Sigmoid colon (tissue), 7 donors: ENCODE results near the gene JMJD6. TPM values are rescaled to one million over a fixed set of nuclear protein-coding genes. Genes with fewer than 3 reads are reported as not detected.
A peak's percentile ranks its signal among the peaks of the same experiment; 100 is the strongest.

ENCODE experiments used
- DNase-seq: peaks from one replicate; pipeline ENCODE4 v3.0.0-alpha.2; 2019
- H3K27ac ChIP-seq, 4 donors: fragments of 200-600 bp; sonication (generic); one replicate each; pipeline ENCODE4 v1.5.1; 2016 to 2019; ENCODE audit warnings: mild to moderate bottlenecking in 1 of 4
- H3K27me3 ChIP-seq, 3 donors: fragments of 200-600 bp; sonication (generic); one replicate each; pipeline ENCODE4 v1.5.1; 2019; ENCODE audit warnings: mild to moderate bottlenecking in 1 of 3
- H3K36me3 ChIP-seq, 4 donors: fragments of 200-600 bp; sonication (generic); one replicate each; pipeline ENCODE4 v1.5.1; 2016 to 2019
- H3K4me1 ChIP-seq, 4 donors: fragments of 200-600 bp; sonication (generic); one replicate each; pipeline ENCODE4 v1.5.1; 2017 to 2019
- H3K4me3 ChIP-seq, 4 donors: fragments of 200-600 bp; sonication (generic); one replicate each; pipeline ENCODE4 v1.5.1; 2017 to 2019; ENCODE audit warnings: mild to moderate bottlenecking in 2 of 4, moderate library complexity in 1 of 4
- H3K9me3 ChIP-seq, 4 donors: fragments of 200-600 bp in 3 of 4; sonication (generic) in 3 of 4; one replicate each; pipeline versions ENCODE4 v1.5.1 to v1.6.1; 2013 to 2019
- CTCF ChIP-seq, 4 experiments: fragments of 450-650 bp in 3 of 4; fragments of 200-600 bp in 1 of 4; IDR thresholded peaks; one replicate each; pipeline ENCODE4 v1.5.1; 2016 to 2019; ENCODE audit warnings: antibody characterized with exemption in 4 of 4, mild to moderate bottlenecking in 3 of 4, moderate library complexity in 2 of 4
- EP300 ChIP-seq, 4 donors: sonication (generic); formaldehyde crosslinking; IDR thresholded peaks; one replicate each; pipeline ENCODE4 v1.6.1; 2017; ENCODE audit warnings: antibody characterized with exemption in 4 of 4
- POLR2A ChIP-seq, 2 donors: fragments of 450-650 bp; IDR thresholded peaks; one replicate each; pipeline ENCODE4 v1.6.1; 2016; ENCODE audit warnings: antibody characterized with exemption in 2 of 2, mild to moderate bottlenecking in 2 of 2, moderate library complexity in 2 of 2
- POLR2AphosphoS5 ChIP-seq, 4 donors: sonication (generic); formaldehyde crosslinking; IDR thresholded peaks; one replicate each; pipeline ENCODE4 v1.6.1; 2017; ENCODE audit warnings: antibody characterized with exemption in 4 of 4
- WGBS, 2 donors: extraction: QIAGEN DNeasy Blood & Tissue Kit; methylation state at CpG; one replicate each; pipeline ENCODE4 v1.1.7; 2013; 5-methylcytosine and 5-hydroxymethylcytosine counted together
- intact Hi-C: fragments of 100-400 bp; cut with DNase I; formaldehyde crosslinking; loops from one replicate; pipeline ENCODE4 v1.15.1; 2023
- polyA plus RNA-seq, 3 donors: library from polyadenylated mRNA; stranded (reverse); fragments of 200-250 nt; gene quantifications; one replicate each; pipeline ENCODE4 v1.2.3, GENCODE V29; 2013
- total RNA-seq, 4 donors: library from RNA; depleted of rRNA; stranded (reverse); fragments of >200 nt; gene quantifications; one replicate each; pipeline ENCODE4 v1.1.0, GENCODE V29; 2016
- donor health status: healthy with polysubstance abuse.
- donor health status: Bipolar disorder and iron deficiency.
- donor health status: healthy.

The JMJD6 gene
- total and polyA plus RNA-seq, 7 donors, result 21.3 to 37.3 (median 24.8) TPM

- Histone ChIP-seq H3K4me3 (no peak overlapping the region), H3K36me3 (peaks cover 0 to 31% (median 7%) of the 10 kb centered on the region in 4 donors), H3K27ac (peak overlapping the region; percentile 90 to 98 (median 93)), H3K27me3 (no peaks in the 10 kb centered on the region), H3K9me3 (no peaks in the 10 kb centered on the region), H3K4me1 (peaks cover 5 to 90% (median 88%) of the 10 kb centered on the region in 4 donors)
- 87% methylated on average over 25 of the region's 25 CpGs for WGBS, 2 donors
- no peak for DNase-seq
- intact Hi-C loops, result loop anchor here (2.0 kb wide), 1 partner anchor 31 kb away; no protein-coding TSS in a partner anchor
- no peak for TF ChIP-seq CTCF (IDR thresholded peaks at IDR 0.05)
- TF ChIP-seq EP300 (IDR thresholded peaks at IDR 0.05), result no peak
- TF ChIP-seq POLR2A (IDR thresholded peaks at IDR 0.05), result no peak
- no peak for TF ChIP-seq POLR2AphosphoS5 (IDR thresholded peaks at IDR 0.05)
Observed at GRCh38 chr17:76683921-76684745, 42.3 kb downstream of the JMJD6 start.

GRCh38 chr17:76683011-76683755 lies 43.2 kb downstream of the JMJD6 start:
- WGBS, 2 donors, result 81 to 83% methylated on average over 18 of the region's 18 CpGs
- H3K27ac ChIP-seq, result peak overlapping the region; percentile 74 to 98 (median 93)
- no peaks in the 10 kb centered on the region for H3K27me3 ChIP-seq
- H3K36me3 ChIP-seq, result peaks cover 0 to 41% (median 12%) of the 10 kb centered on the region in 4 donors
- TF ChIP-seq POLR2A (IDR thresholded peaks at IDR 0.05) (no peak), EP300 (IDR thresholded peaks at IDR 0.05) (no peak), POLR2AphosphoS5 (IDR thresholded peaks at IDR 0.05) (no peak), CTCF (IDR thresholded peaks at IDR 0.05) (no peak)
- DNase-seq, result no peak
- H3K4me3 ChIP-seq, result no peak overlapping the region
- intact Hi-C loops, result loop anchor here (2.0 kb wide), 1 partner anchor 32 kb away; no protein-coding TSS in a partner anchor
- H3K9me3 ChIP-seq, result no peaks in the 10 kb centered on the region
- peaks cover 5 to 80% (median 79%) of the 10 kb centered on the region in 4 donors for H3K4me1 ChIP-seq

GRCh38 chr17:76682296-76682695 lies 44.1 kb downstream of the JMJD6 start:
- H3K36me3 ChIP-seq, result peaks cover 3 to 50% (median 16%) of the 10 kb centered on the region in 4 donors
- no peaks in the 10 kb centered on the region for H3K9me3 ChIP-seq
- TF ChIP-seq POLR2A (IDR thresholded peaks at IDR 0.05) (no peak), POLR2AphosphoS5 (IDR thresholded peaks at IDR 0.05) (peak in 2 of 4 donors; percentile 11 to 17)
- intact Hi-C loops, result loop anchor here (2.0 kb wide), 1 partner anchor 33 kb away; no protein-coding TSS in a partner anchor
- no peak overlapping the region for H3K4me3 ChIP-seq
- H3K27ac ChIP-seq, result peak overlapping the region; percentile 74 to 98 (median 93)
- WGBS, 2 donors, result 77 to 86% methylated on average over 12 of the region's 12 CpGs
- DNase-seq, result peak; percentile 75
- H3K4me1 ChIP-seq, result peaks cover 3 to 72% (median 70%) of the 10 kb centered on the region in 4 donors
- no peaks in the 10 kb centered on the region for H3K27me3 ChIP-seq

GRCh38 chr17:76681222-76682137 lies 44.9 kb downstream of the JMJD6 start:
- Histone ChIP-seq H3K36me3 (peaks cover 7 to 58% (median 20%) of the 10 kb centered on the region in 4 donors), H3K27ac (peak overlapping the region; percentile 74 to 98 (median 93)), H3K4me1 (peaks cover 3 to 63% (median 62%) of the 10 kb centered on the region in 4 donors), H3K27me3 (no peaks in the 10 kb centered on the region), H3K9me3 (no peaks in the 10 kb centered on the region), H3K4me3 (no peak overlapping the region)
- WGBS, 2 donors, result 53 to 59% methylated on average over 16 of the region's 16 CpGs
- intact Hi-C loops, result loop anchor here (2.0 kb wide), 1 partner anchor 33 kb away; no protein-coding TSS in a partner anchor
- TF ChIP-seq CTCF (IDR thresholded peaks at IDR 0.05) (peak; percentile 66 to 88 (median 78)), POLR2A (IDR thresholded peaks at IDR 0.05) (no peak), EP300 (IDR thresholded peaks at IDR 0.05) (no peak), POLR2AphosphoS5 (IDR thresholded peaks at IDR 0.05) (peak in 2 of 4 donors; percentile 3 to 7)
- DNase-seq, result peak; percentile 85
